Stimulated activated CD8-positive, alpha-beta memory T cell treated with anti-CD3 and anti-CD28 coated beads, Interleukin-15, amount 100 ng/mL, for 4 hours (primary cell): ENCODE results near the gene RBM20.
A peak's percentile ranks its signal among the peaks of the same experiment; 100 is the strongest.
"Not testable (repeated sequence)": the region's sequence is repeated elsewhere in the genome, so short reads cannot be mapped to it uniquely, and the experiment has no call there.

ENCODE experiments used
- DNase-seq, 2 donors: peaks; one replicate each; pipeline ENCODE4 v3.0.0-alpha.2; 2020; ENCODE audit warnings: low read depth in 2 of 2

The RBM20 gene

GRCh38 chr10:110625951-110626855, 17.9 kb upstream of the RBM20 start:
- no peak for DNase-seq

- no peak for DNase-seq
Measured at GRCh38 chr10:110628161-110628560, 16.0 kb upstream of the RBM20 start.

GRCh38 chr10:110629680-110630191, 14.4 kb upstream of the RBM20 start:
- DNase-seq, result no peak

DNA sequence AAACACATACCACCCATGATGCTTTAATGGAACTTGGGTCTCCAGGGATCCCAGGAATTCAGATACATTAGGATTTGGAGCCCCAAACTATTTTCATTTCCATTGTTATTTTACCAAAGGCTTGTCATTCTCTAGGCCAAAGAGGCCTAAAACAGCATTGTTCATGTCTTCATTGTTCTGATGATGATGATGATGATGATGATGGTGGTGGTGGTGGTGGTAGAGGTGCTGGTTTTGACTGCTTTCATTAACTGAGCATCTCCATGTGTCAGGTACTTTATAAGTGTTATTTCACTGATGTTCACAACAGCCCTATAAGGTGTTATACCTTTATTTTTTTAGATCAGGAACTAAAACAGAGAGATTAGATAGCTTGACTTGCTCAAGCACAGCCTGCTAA, 12.2 kb upstream of the RBM20 start:
- DNase-seq, result no peak

- no peak for DNase-seq
Measured at GRCh38 chr10:110632591-110633215, 11.4 kb upstream of the RBM20 start.

GRCh38 chr10:110634527-110635209, 9.5 kb upstream of the RBM20 start:
- DNase-seq, result no peak

DNA sequence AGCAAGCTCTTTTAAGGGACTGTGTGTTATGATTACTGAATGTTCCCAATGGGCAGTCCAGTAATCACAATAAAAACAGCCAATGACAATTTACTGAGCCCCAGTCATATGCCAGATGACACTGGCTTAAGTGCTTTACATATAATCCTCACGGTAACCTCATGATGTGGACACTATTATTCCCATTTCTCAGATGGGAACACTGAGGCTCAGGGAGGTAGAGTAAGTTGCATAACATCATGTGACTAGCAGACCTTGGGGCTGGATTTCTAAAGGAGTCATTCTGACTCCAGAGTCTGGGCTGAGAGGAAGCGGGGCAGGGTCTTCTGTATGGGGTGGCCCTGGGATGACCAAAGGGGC, 7.6 kb upstream of the RBM20 start:
- DNase-seq, result no peak

GRCh38 chr10:110636932-110637557, 7.1 kb upstream of the RBM20 start:
- DNase-seq, result no peak

- DNase-seq, result no peak
Measured at GRCh38 chr10:110637558-110638053, 6.5 kb upstream of the RBM20 start.

DNA sequence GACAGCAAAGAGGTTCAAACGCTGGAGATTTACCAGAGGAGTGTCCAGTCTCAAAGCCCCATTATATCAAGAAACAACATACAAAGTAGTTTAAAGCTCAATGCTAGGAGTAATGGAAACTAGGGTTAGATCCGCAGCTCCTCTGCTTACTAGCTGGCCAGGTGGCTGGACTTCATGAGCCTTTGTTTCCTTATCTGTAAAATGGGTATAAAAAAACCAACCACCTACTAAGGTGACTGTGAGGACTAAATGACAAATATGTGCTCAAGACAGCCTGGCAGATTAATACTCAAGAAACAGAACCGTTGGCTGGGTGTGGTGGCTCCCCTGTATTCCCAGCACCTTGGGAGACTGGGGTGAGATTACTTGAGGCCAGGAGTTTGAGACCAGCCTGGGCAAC, 5.8 kb upstream of the RBM20 start:
- DNase-seq, result no peak

DNA sequence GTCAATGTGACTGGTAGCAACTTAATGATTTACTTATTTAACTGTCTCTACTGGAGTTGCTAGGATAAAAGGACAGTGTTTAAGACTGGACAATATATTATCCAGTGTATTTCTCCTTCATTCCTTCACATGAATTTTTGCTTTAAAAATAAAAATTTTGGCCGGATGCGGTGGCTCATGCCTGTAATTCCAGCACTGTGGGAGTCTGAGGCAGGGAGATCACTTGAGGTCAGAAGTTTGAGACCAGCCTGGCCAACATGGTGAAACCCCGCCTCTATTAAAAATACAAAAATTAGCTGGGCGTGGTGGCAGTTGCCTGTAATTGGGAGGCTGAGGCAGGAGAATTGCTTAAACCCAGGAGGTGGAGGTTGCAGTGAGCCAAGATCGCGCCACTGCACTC, 5.1 kb upstream of the RBM20 start:
- DNase-seq, result not testable (repeated sequence)

DNA sequence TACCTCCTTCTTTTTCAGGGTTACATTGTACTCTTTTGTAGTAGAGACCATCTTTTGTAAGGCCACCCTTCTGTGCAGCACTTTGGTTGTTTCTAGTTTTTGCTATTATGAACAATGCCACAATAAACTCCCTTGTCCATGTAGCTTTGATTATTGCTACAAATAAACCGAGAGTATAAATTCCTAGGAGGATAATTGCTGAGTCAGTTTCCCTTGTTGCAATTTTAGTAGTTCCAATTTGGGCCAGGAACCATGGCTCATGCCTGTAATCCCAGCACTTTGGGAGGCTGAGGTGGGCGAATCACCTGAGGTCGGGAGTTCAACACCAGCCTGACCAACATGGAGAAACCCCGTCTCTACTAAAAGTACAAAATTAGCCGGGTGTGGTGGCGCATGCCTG, 4.3 kb upstream of the RBM20 start:
- not testable (repeated sequence) for DNase-seq

DNA sequence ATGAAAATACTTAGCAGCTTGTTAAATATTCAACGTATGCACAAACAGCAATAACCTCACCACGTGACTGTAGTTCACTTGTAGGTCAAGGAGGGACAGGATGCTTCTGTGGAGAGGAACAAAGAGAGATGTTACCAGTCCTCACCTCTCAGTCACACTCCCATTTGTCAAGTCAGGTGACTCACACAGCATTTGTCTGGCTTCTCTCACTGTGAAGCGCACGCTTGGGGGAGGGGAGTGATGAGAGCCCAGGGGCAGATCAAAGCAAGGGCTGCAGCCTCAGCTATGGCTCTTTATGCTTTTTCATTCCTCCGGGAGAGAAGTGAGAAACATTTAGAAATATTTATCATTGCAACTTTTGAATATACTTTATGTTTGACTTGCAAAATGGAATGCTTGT, 2.9 kb upstream of the RBM20 start:
- peak in 1 of 2 donors; percentile 21 for DNase-seq

DNA sequence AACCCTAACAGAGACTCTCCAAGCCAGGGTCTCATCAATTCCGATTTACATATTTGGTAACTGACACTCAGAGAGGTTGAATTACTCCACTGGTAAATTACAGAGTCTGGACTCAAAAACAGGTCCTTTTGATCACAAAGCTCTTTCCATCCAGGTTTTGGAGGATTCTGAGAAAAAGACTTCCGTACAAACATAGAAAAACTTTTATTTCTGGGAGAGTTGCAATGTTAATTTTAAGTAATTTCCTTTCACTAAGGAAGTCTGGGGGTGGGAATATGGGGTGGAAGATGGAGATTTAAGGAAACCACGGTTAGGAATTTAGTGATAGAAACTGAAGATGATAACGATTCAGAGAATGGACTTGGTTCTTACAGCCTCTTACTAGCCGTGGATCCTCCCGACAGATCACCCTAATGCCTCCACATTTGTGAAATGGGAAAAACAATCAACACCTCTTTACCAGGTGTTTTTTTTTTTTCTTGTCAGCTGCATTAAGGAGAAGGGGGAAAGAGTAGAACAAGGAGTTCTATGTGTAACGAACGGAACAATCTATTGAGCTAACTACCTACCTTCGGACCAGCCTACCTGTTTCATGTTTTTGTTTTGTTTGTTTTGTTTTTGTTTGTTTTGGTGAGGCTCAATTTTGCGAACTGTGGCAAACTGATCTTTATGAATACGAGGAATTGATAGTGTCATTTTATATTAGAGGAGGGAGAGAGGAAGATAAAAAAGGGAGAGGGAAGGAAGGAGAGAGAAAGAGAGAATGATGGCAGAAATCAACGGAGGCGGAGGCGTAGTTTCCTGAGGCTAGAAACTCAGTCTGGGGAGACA, 1.7 kb upstream of the RBM20 start:
- DNase-seq, result no peak

- no peak for DNase-seq
Measured at GRCh38 chr10:110643035-110643652, 992 bp upstream of the RBM20 start.

GRCh38 chr10:110644598-110645462, 694 bp downstream of the RBM20 start:
- DNase-seq, result no peak

DNA sequence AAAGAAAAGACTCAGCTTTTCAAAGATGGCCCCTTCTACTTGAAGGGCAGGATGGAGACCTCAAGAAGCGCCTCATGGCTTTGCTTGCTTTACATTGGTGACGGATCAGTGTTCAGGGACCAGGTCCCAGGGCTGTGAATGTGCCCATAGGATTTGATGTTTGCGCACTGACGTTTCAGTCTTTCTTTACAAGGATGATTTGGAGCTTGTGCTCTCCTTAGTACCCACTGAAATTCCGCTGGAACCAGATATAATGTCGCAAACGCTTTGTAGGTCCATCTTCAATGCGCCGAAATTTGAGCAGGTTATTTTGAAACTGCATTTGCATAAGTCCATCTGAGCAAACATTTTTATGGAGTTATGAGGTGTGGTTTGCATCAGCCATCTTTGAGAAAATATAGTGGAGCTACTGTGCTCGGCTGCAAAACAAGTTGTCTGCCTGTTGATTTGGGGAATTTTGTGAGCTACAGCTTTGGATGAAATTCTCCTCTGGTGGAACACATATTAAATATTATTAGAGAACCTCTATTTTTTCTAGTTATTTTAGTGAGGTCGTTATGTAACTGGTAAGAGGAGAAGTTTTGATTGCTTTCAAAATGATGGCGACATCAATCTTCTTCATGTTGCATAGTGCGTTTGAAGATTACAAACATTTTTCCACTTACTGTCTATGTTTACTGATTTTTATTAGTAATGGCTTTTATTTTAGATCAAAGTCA, 2.4 kb downstream of the RBM20 start:
- DNase-seq, result no peak

GRCh38 chr10:110647136-110647430, 2.9 kb downstream of the RBM20 start:
- no peak for DNase-seq

DNA sequence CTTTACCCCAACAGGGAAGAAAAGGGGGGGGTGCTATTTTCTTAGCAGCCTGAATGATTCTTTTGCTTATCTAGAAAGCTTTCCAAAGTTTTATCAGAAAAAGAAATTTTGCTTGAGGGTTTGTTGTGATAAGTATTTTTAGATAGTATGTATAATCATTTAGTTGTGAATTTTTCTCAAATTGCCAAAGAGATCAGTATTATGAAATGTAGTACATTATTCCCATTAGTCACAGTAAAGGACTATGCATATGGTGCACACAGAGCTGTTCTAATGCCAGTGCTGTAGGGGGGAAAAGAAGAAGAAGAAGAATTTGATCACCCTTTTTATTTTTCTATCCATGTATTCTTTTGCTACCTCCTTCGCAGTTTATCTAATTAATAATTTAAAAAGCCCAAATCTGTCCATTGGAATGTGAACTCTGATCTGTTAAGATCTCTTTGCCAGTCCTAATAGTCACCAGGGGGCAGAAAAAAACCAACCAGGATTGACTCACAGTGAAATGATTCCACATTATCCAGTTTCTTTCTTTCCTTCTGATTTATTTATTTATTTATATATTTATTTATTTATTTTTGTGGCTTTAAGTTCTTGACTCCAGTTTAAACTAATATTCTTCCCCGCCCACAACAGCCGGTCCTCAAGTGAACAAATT, 4.7 kb downstream of the RBM20 start:
- no peak for DNase-seq
